Caco-2 (cell line): Measurements from ENCODE around the gene MED4. TPM values are rescaled to one million over a fixed set of nuclear protein-coding genes. Genes with fewer than 3 reads are reported as not detected.
"Not testable (repeated sequence)": the region's sequence is repeated elsewhere in the genome, so short reads cannot be mapped to it uniquely, and the experiment has no call there.

ENCODE experiments used
- BruUV-seq: library from RNA; stranded (reverse); fragments of 400-500 nt; replicated peaks from 2 replicates; lab custom pipeline; 2021; lab: Mats Ljungman, UMichigan
- CTCF ChIA-PET: fragments of 300-600 bp; sonication (Branson Sonifier 250); formaldehyde crosslinking; loops from one replicate; lab custom pipeline; 2022; ENCODE audit warnings: antibody characterized with exemption; lab: Charles Lee
- POLR2A ChIA-PET: fragments of 300-600 bp; sonication (Branson Sonifier 250); formaldehyde crosslinking; loops from one replicate; lab custom pipeline; 2022; ENCODE audit warnings: antibody characterized with exemption; lab: Charles Lee
- DNase-seq, 2 experiments: peaks; one replicate each; pipeline versions ENCODE4 v3.0.0 to v3.0.0-alpha.2; 2020 to 2022
- H3K27me3 ChIP-seq: replicated peaks from 2 replicates; pipeline ENCODE4 v1.6.0; 2011; ENCODE audit warnings: low read length; ENCODE audit not compliant: control insufficient read depth, insufficient read depth
- H3K36me3 ChIP-seq: 2 replicates; pipeline ENCODE4 v1.5.1; 2011; ENCODE audit warnings: low read length; ENCODE audit not compliant: control insufficient read depth, insufficient read depth
- H3K4me1 ChIP-seq: fragments of 250-450 bp; sonication (Bioruptor Pico); 2 replicates; pipeline ENCODE4 v1.5.1; 2020; ENCODE audit warnings: mild to moderate bottlenecking
- H3K4me3 ChIP-seq: 2 replicates; pipeline ENCODE4 v1.5.1; 2011; ENCODE audit warnings: low read depth, mild to moderate bottlenecking, control low read depth, low read length
- H3K9me3 ChIP-seq: fragments of 250-450 bp; sonication (Bioruptor Pico); 2 replicates; pipeline ENCODE4 v1.5.1; 2020; ENCODE audit warnings: mild to moderate bottlenecking, moderate library complexity
- H3K27ac Mint-ChIP-seq: one replicate; pipeline ENCODE4 v1.8.0; 2022; ENCODE audit warnings: mixed read lengths; ENCODE audit not compliant: unreplicated experiment
- H3K27me3 Mint-ChIP-seq: one replicate; pipeline ENCODE4 v1.8.0; 2022; ENCODE audit warnings: mixed read lengths; ENCODE audit not compliant: insufficient read depth, unreplicated experiment
- H3K36me3 Mint-ChIP-seq: one replicate; pipeline ENCODE4 v1.8.0; 2022; ENCODE audit warnings: mild to moderate bottlenecking, mixed read lengths; ENCODE audit not compliant: insufficient read depth, unreplicated experiment
- H3K4me1 Mint-ChIP-seq: one replicate; pipeline ENCODE4 v1.8.0; 2022; ENCODE audit warnings: low read depth, mixed read lengths; ENCODE audit not compliant: unreplicated experiment
- H3K4me3 Mint-ChIP-seq: one replicate; pipeline ENCODE4 v1.8.0; 2022; ENCODE audit warnings: mild to moderate bottlenecking, moderate library complexity, mixed read lengths; ENCODE audit not compliant: unreplicated experiment
- H3K9me3 Mint-ChIP-seq: one replicate; pipeline ENCODE4 v1.8.0; 2022; ENCODE audit warnings: mixed read lengths; ENCODE audit not compliant: unreplicated experiment
- intact Hi-C: fragments of 100-400 bp; cut with micrococcal nuclease; formaldehyde crosslinking; loops from one replicate; pipeline ENCODE4 v1.10.0; 2022; ENCODE audit not compliant: unreplicated experiment
- total RNA-seq: library from RNA; stranded (reverse); gene quantifications from 2 replicates; pipeline ENCODE4 v1.2.3, GENCODE V29; 2022
- TF ChIP-seq, protein P1 (sequence below), 2 experiments: fragments of 200-600 bp in 1 of 2; IDR thresholded peaks; 1 replicate in 1 of 2; 2 replicates in 1 of 2; pipeline versions ENCODE4 v1.5.1 to v1.8.0; 2011 to 2022; ENCODE audit warnings: antibody characterized with exemption in 1 of 2, control low read depth in 1 of 2, inconsistent platforms in 1 of 2, low read depth in 1 of 2, low read length in 1 of 2, mild to moderate bottlenecking in 1 of 2, moderate library complexity in 1 of 2; ENCODE audit not compliant: insufficient read depth in 1 of 2, severe bottlenecking in 1 of 2, unreplicated experiment in 1 of 2

Gene MED4
- total RNA-seq, 1 experiment from 2014 or later: 56.8 TPM

DNA sequence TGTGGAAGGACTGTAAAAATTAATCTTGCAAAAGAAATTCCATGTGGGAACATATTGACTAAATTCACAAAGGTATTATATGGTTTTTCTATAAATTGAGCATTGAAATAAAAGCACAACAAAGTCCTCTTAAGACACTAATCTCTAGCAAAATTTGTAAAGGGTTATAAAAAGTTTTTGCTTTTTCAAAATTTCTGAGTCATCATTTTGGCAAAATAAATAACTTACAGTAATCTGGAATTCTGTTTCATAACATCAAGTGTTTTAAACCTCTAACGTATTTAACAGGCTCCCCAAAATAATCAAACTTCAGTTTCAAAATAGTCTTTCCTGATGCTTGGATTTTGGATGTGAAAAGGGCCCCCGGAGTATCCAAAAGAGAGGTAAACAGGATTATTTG, 26.0 kb downstream of the MED4 start:
- Histone ChIP-seq H3K36me3 (peaks cover 21% of the 10 kb centered on the region), H3K9me3 (peaks cover 29% of the 10 kb centered on the region), H3K4me1 (no peaks in the 10 kb centered on the region), H3K27me3 (no peaks in the 10 kb centered on the region), H3K4me3 (no peak overlapping the region)
- Mint-ChIP-seq H3K27ac (no peak overlapping the region), H3K27me3 (no peaks in the 10 kb centered on the region), H3K4me1 (no peaks in the 10 kb centered on the region), H3K4me3 (no peak overlapping the region), H3K9me3 (peaks cover 26% of the 10 kb centered on the region), H3K36me3 (peaks cover 84% of the 10 kb centered on the region)
- ChIA-PET POLR2A (no interaction called here), CTCF (no interaction called here)
- TF ChIP-seq, protein P1, sequence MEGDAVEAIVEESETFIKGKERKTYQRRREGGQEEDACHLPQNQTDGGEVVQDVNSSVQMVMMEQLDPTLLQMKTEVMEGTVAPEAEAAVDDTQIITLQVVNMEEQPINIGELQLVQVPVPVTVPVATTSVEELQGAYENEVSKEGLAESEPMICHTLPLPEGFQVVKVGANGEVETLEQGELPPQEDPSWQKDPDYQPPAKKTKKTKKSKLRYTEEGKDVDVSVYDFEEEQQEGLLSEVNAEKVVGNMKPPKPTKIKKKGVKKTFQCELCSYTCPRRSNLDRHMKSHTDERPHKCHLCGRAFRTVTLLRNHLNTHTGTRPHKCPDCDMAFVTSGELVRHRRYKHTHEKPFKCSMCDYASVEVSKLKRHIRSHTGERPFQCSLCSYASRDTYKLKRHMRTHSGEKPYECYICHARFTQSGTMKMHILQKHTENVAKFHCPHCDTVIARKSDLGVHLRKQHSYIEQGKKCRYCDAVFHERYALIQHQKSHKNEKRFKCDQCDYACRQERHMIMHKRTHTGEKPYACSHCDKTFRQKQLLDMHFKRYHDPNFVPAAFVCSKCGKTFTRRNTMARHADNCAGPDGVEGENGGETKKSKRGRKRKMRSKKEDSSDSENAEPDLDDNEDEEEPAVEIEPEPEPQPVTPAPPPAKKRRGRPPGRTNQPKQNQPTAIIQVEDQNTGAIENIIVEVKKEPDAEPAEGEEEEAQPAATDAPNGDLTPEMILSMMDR (IDR thresholded peaks at IDR 0.05; ENCODE audit: insufficient read depth in 1 of 2, low read depth in 1 of 2, low read length in 1 of 2, severe bottlenecking in 1 of 2, unreplicated experiment in 1 of 2): no peak
- DNase-seq: no peak
- no TSS peak for BruUV-seq
- intact Hi-C loops: no loop called here

DNA sequence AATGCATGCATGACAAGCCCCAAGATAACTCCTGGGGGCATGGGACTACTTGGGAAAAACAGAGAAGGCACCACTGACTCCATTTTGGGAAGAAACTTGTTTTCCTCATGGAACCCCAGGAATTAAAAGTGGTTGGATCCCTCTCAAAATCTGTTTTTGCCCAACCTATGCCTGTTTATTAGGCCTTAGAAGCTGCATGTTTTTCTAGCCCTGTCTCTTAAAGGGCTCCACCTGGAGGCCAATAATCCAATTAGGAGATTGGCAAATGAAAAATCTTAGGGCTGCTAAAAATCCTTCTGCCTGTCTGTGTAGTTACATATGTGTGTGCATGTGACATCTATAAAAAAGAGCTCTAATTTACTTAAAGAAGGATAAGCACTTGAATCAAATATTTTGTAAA, 26.9 kb downstream of the MED4 start:
- intact Hi-C loops: no loop called here
- no peak overlapping the region for H3K4me3 Mint-ChIP-seq
- Histone ChIP-seq H3K9me3 (peaks cover 29% of the 10 kb centered on the region), H3K4me1 (no peaks in the 10 kb centered on the region), H3K4me3 (no peak overlapping the region), H3K36me3 (peaks cover 19% of the 10 kb centered on the region), H3K27me3 (no peaks in the 10 kb centered on the region)
- TF ChIP-seq, protein P1 (IDR thresholded peaks at IDR 0.05; ENCODE audit: insufficient read depth in 1 of 2, low read depth in 1 of 2, low read length in 1 of 2, severe bottlenecking in 1 of 2, unreplicated experiment in 1 of 2): no peak
- ChIA-PET CTCF (no interaction called here), POLR2A (no interaction called here)
- H3K27ac Mint-ChIP-seq: no peak overlapping the region
- DNase-seq: no peak
- H3K27me3 Mint-ChIP-seq: no peaks in the 10 kb centered on the region
- peaks cover 75% of the 10 kb centered on the region for H3K36me3 Mint-ChIP-seq
- peaks cover 26% of the 10 kb centered on the region for H3K9me3 Mint-ChIP-seq
- no TSS peak for BruUV-seq
- H3K4me1 Mint-ChIP-seq: no peaks in the 10 kb centered on the region

DNA sequence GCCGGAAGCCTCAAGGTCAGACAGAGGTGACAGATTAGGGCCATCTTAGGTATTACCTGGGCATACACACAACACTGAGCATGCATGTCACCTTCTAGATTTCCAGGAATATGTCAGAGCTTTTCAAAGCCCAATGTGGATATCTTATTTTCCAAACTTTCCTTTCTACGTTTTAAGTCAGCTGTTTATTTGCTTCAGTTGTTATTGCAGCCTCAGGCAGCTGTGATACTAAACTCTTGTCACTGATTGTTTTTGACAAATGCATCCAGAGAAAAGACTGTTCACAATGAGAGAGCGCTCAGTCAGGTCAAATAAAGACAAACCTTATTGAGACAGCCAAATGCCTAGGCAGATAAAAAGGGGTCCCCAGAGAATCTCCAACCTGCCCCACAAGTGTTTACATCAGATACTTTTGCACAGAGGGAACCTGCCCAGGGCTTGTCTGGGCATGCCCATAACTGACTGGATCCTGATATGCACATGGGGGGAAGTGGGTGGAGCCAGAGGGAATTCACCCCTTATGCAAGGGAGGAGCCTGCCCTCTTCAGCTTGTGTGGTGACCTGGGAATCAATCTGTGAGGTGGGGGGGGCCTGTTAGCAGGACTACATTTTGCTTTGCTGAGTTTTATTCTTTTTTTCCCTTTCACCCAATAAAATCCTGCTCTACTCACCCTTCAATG, 28.5 kb downstream of the MED4 start:
- Mint-ChIP-seq H3K27me3 (no peaks in the 10 kb centered on the region), H3K9me3 (peaks cover 19% of the 10 kb centered on the region), H3K27ac (no peak overlapping the region), H3K4me1 (no peaks in the 10 kb centered on the region), H3K4me3 (no peak overlapping the region), H3K36me3 (peaks cover 64% of the 10 kb centered on the region)
- ChIA-PET POLR2A (no interaction called here), CTCF (no interaction called here)
- Histone ChIP-seq H3K36me3 (peaks cover 10% of the 10 kb centered on the region), H3K27me3 (no peaks in the 10 kb centered on the region), H3K9me3 (peaks cover 23% of the 10 kb centered on the region), H3K4me1 (no peaks in the 10 kb centered on the region), H3K4me3 (no peak overlapping the region)
- intact Hi-C loops: no loop called here
- DNase-seq: no peak
- TF ChIP-seq, protein P1 (IDR thresholded peaks at IDR 0.05; ENCODE audit: insufficient read depth in 1 of 2, low read depth in 1 of 2, low read length in 1 of 2, severe bottlenecking in 1 of 2, unreplicated experiment in 1 of 2): no peak
- BruUV-seq: no TSS peak

DNA sequence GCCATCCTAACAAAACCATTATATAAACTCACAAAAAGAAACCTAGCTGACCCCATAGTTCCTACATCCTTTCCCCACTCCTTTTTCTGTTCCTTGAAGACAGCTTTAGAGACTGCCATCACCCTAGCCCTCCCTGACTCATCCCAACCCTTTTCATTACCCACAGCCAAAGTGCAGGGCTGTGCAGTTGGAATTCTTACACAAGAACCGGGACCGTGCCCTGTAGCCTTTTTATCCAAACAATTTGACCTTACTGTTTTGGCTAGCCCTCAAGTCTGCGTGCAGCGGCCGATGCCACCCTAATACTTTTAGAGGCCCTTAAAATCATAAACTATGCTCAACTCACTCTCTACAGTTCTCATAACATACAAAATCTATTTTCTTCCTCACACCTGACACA, 35.0 kb downstream of the MED4 start:
- H3K4me3 ChIP-seq, H3K4me1 Mint-ChIP-seq, POLR2A ChIA-PET, intact Hi-C loops, H3K36me3 ChIP-seq, H3K4me1 ChIP-seq, H3K9me3 Mint-ChIP-seq, H3K27ac Mint-ChIP-seq, BruUV-seq, DNase-seq, H3K27me3 ChIP-seq, H3K4me3 Mint-ChIP-seq, H3K27me3 Mint-ChIP-seq, CTCF ChIA-PET, H3K9me3 ChIP-seq: not testable (repeated sequence)
- H3K36me3 Mint-ChIP-seq: peaks cover 24% of the 10 kb centered on the region

DNA sequence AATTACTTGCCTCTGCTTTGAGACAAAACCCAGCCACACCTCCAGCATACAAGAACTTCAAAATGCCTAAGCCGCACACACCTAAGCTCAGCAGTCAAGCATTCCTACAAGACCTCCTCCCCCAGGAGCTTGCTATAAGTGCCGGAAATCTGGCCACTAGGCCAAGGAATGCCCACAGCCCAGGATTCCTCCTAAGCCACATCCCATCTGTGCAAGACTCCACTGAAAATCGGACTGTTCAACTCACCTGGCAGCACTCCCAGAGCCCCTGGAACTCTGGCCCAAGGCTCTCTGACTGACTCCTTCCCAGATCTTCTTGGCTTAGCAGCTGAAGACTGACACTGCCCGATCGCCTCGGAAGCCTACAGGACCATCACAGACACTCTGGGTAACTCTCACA, 36.4 kb downstream of the MED4 start:
- H3K4me3 ChIP-seq, H3K4me1 Mint-ChIP-seq, H3K27me3 Mint-ChIP-seq, POLR2A ChIA-PET, H3K27ac Mint-ChIP-seq, H3K4me1 ChIP-seq, BruUV-seq, intact Hi-C loops, H3K27me3 ChIP-seq, H3K9me3 Mint-ChIP-seq, H3K4me3 Mint-ChIP-seq, H3K9me3 ChIP-seq, DNase-seq, H3K36me3 ChIP-seq, CTCF ChIA-PET: not testable (repeated sequence)
- peaks cover 18% of the 10 kb centered on the region for H3K36me3 Mint-ChIP-seq
